GM18951 (cell line): ENCODE measurements around the gene SEMA6C.

Source experiments
- POLR2A ChIP-seq: IDR thresholded peaks from 4 replicates; pipeline ENCODE4 v1.6.1; 2011; ENCODE audit warnings: mild to moderate bottlenecking; ENCODE audit not compliant: insufficient read length, insufficient read depth; ENCODE audit errors: extremely low read depth
- in situ Hi-C: fragments of 300-500 bp; cut with MboI; formaldehyde crosslinking; loops from one replicate; pipeline ENCODE4 v1.12.0; 2022; ENCODE audit warnings: low sequenced_read_pairs, mixed read lengths, inconsistent platforms; ENCODE audit not compliant: unreplicated experiment

SEMA6C gene

DNA sequence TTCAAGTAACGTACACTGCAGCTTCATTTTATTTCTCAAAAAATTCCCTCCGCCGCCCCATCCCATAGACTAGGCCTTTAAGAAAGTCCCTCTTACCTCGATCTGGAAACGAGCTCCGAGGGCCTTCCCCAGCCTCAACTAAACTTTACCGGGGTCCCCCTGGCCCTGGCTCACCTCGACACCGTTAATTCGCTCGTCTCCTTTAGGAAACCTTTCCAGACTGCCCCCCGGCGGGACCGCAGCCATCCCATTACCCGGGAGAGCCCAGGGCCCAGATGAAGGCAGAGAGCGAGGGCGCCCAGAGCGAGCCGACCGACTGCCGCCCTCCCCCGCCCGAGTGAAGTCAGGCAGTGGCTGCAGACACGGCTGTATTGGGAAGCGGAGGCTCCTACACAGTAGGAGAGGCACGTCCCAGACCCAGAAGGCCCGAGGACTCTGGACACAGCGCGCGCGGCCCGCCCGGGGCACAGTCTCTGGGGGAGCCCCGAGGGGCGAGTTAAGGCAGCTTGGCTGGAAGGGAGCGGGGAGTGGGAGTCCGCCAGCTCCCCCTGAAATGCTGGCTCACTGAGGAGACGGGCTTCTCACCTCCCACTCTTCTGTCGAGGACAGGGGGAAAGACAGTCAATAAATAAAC lies 14.6 kb downstream of the SEMA6C start:
- in situ Hi-C loops: no loop called here
- TF ChIP-seq POLR2A: no peak

DNA sequence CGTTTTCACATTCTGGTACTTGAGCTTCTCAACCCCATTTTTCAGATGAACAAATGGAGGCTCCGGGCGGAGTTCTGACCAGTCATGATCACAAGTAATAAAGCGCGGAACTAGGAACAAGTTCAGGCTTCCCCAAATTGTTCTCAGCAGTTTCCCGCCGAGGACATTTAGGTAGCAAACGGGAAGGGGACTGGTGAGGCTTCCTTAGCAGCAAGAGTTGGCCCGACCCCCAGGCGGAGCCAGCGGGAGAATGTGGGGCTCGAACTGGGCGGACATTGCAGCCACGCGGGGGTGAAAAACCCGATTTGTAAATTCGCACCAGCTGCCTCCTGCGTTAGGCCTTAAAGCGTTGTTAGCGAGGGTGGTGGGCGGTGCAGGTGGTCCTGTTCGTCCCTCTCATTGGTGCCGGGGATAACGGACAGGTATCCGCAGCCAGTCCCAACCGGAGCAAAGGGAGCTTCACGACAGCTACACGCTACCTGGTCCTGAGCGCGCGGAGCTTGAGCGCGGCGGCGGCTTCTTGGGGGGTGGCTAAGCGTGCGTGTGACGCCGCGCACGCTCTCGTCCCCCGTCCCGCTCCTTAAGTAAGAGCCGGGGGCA lies 15.3 kb downstream of the SEMA6C start:
- TF ChIP-seq POLR2A: peak; percentile 46
- in situ Hi-C loops: no loop called here

DNA sequence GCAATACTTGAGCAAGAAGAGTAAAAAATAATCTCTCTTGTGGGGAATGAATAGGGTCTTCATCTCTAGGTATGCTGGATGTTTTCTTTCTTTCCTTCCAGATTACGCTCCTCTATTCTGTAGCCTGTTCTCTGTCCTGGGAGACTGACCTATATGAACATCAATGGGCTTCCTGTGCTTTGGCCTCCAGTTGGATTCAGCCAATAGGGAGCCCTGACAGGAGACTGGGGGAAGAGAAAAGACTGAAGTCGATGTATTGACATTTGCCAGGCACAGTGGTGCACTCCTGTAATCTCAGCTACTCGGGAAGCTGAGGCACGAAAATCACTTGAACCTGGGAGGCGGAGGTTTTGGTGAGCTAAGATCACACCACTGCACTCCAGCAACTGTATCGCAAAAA lies 17.6 kb downstream of the SEMA6C start:
- no peak for TF ChIP-seq POLR2A
- in situ Hi-C loops: no loop called here

DNA sequence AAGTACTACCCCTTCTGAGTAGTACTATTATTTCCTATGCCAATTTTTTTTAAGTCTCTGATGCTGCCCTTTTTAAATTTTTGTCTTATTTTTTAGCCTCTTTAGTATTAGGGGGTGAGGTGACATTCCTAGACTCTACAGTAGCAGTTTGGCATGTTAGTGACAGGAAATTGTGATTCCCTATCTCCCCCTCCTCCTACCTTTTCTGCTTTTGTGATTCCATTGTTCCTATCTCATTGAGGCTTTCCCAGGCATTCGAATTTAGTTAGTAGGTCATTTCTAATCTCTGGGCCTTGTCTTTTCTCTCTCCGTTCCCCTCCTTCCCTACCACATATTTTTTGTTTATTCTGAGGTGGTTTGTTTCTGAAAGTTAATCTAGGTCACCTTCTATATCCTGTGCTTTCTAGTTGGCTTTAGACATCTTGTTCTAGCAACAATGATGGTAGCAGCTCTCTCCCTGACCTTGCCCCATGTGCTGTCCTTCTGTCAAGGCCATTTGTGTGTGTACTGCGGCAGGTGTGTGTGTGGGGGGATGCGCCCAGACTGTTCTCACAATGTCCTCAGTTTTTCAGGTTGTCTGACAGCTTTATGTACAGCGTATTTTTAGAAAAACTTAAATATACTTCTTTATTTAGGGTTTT lies 21.5 kb downstream of the SEMA6C start:
- in situ Hi-C loops: no loop called here
- no peak for TF ChIP-seq POLR2A

DNA sequence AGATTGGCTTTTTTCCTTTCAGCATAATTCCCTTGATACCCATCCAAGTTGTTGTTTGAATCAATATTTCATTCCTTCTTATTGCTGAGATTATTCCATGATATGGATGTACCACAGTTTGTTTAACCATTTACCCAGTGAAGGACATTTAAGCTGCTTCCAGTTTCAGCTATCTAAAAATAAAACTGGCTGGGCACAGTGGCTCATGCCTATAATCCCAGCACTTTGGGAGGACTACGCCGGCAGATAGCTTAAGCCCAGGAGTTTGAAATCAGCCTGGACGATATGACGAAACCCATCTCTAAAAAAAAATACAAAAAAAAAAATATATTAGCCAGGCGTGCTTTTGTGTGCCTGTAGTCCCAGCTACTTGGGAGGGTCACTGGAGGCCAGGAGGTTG lies 32.6 kb downstream of the SEMA6C start:
- no peak for TF ChIP-seq POLR2A
- in situ Hi-C loops: no loop called here

DNA sequence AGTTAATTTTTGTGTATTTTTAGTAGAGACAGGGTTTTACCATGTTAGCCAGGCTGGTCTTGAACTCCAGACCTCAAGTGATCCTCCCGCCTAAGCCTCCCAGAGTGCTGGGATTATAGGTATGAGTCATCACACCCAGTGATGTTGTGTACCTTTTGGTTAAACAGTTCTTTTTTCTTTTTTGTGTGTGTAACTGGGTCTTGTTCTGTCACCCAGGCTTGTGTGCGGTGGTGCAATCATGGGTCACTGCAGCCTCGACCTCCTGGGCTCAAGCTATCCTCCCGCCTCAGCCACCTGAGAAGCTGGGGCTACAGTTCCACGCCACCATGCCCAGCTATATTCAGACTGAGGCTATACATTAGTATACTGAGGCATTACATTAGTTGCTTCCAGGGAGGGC lies 38.1 kb downstream of the SEMA6C start:
- in situ Hi-C loops: no loop called here
- TF ChIP-seq POLR2A: no peak

DNA sequence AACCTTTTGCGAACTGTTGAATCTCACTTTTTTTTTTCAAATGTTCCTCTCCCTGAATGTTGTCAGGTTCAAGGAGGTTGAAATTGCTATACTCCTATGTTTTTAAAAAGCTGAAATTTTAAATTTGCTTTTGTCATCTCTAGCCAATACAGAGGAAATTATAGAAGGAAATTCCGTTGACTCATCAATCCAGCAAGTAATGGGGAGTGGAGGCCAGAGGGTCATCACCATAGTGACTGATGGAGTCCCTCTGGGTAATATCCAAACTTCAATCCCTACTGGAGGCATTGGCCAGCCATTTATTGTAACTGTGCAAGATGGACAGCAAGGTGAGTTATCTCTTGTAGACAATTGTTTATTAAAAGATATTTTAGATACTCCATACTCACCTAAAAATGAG lies 39.5 kb downstream of the SEMA6C start:
- in situ Hi-C loops: no loop called here
- TF ChIP-seq POLR2A: no peak

DNA sequence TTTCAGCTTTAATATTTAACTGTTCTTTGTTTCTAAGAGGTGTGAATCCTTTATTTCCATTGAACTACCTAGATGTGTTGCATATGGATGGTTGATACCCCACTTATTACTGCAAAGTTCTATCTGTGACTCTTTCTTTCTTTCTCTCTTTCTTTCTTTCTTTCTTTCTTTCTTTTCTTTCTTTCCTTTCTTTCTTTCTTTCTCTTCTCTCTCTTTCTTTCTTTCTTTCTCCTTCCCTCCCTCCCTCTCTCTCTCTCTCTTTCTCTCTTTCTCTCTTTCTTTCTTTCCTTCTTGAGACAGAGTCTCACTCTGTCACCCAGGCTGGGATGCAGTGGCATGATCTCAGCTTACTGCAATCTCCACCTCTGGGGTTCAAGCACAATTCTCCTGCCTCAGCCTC lies 41.8 kb downstream of the SEMA6C start:
- in situ Hi-C loops: no loop called here
- TF ChIP-seq POLR2A: no peak

DNA sequence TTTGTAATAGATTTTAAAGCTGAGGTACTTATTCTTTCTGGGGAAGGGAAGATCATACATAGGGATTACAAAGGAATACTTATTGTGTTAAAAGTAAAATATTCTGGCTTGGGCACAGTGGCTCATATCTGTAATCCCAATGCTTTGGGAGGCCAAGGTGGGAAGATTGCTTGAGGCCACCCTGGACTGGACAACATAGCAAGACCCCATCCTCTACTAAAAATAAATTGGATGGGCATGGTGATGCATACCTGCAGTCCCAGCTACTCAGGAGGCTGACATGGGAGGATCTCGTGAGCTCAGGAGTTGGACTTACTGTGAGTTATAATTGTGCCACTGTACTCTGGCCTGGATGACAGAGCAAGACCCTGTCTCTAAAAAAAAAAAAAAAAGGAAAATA lies 48.3 kb downstream of the SEMA6C start:
- in situ Hi-C loops: loop anchor here (5.0 kb wide), 1 partner anchor 59 kb away; the partner anchor contains the start of gene TNFAIP8L2
- TF ChIP-seq POLR2A: no peak

DNA sequence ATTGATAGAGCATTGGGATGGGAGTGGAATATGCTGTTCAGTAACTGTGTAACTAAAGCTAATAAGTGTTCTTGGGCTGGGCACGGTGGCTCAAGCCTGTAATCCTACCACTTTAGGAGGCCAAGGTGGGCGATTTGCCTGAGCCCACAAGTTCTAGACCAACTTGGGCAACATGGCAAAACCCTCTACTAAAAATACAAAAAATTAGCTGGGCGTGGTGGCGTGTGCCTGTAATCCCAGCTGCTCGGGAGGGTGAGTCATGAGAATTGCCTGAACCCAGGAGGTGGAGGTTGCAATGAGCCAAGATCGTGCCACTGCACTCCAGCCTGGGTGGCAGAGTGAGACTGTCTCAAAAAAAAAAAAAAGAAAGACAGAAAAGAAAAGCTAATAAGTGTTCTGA lies 49.0 kb downstream of the SEMA6C start:
- in situ Hi-C loops: loop anchor here (5.0 kb wide), 1 partner anchor 60 kb away; the partner anchor contains the start of gene TNFAIP8L2

DNA sequence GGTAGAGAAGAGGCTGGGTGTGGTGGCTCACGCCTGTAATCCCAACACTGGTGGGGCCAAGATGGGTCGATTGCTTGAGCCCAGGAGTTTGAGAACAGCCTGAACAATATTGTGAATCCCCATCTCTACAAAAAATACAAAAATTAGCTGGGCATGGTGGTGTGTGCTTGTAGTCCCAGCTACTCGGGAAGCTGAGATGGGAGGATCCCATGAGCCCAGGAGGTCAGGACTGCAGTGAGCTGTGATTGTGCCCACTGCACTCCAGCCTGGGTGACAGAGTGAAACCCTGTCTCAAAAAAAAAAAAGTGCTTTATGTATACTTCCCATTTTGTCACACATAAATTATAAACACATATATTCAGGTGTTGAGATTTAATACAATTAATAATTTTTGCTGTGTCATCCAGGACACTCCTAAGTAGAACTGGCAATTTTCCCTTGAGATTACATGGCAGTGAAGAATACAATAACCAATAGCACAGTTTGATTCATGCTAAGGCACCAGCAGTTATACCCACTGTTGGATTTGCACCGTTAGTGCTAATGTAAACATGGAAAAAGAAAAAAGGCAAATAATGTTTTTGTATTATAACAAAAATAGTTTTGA lies 60.4 kb downstream of the SEMA6C start:
- no peak for TF ChIP-seq POLR2A
- in situ Hi-C loops: no loop called here
